NCI-H345 (cell line): Measurements from ENCODE around the gene CXXC1.
"Not testable (repeated sequence)": the region's sequence is repeated elsewhere in the genome, so short reads cannot be mapped to it uniquely, and the experiment has no call there.

Experiments
- DNase-seq: peaks from one replicate; lab custom pipeline; 2025; lab: John Stamatoyannopoulos, UW

CXXC1 gene

DNA sequence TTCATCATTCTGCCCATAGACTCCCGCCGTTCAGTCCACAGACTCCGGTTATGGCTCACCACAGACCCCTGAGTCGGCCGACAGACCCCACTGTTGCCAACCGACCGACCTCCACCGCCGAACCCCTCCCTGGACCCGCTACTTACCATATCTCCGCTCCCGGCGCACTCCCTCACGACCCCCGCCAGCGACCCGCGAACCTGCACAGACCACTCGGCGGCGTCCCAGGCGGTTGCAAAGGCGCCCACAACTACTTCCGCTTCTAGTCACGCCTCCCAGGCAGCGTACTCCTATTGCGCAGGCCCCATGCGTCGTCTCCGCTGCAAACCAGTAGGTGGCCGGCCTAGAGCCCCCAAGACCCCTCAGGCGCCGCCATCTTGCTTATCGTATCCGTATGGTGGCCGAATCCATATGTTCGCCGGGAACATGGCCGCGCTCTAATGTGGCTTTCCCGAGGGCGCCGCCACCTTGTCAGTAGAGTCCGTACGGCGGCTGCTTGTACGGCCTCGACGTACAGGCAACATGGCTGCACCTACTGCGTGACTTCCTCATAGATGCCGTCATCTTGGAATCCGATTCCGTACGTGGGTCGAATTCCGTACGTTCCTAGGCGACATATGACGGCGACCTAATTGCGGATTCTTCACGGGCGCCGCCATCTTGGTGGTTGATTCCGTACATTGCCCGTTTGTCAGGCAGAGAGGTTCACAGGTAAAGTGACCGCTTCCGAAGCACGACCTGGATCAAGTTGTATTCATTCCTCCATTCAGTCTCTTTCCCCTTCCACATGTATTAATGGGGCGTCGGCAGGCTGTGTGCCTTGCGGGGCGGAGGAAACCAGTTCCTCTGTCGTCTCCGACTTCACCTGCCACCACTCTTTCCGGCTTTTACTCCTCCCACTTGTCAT lies at the start of gene CXXC1:
TSS of gene CXXC1 (minus strand) at position 252 of the 907 bp plus-strand sequence. CDS start at position 149, 103 bp downstream.
- peak; percentile 99 for DNase-seq

GRCh38 chr18:50334546-50335152 lies 47.2 kb upstream of the CXXC1 start:
- no peak for DNase-seq

DNA sequence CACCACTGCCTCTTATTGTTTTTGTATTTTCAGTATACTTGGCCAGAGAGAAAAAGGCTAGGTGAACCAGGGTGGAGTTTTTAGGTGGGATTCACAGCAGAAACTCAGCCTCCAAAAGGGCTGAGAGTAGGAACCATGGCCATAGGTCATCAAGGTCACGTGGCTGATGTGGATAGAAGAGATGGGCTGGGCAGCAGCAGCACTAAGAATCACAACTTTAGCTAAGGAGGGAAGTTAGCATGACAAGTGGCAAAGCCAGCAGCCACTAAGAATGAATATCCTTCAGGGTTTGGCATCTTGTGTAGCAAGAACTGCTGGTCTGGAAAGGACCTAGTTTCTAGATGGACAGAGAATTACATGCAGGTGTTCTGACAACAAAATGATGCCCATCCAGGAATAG lies 44.2 kb upstream of the CXXC1 start:
- no peak for DNase-seq

- no peak for DNase-seq
Measured at GRCh38 chr18:50330176-50330575, 42.7 kb upstream of the CXXC1 start.

GRCh38 chr18:50327983-50328382 lies 40.5 kb upstream of the CXXC1 start:
- no peak for DNase-seq

DNA sequence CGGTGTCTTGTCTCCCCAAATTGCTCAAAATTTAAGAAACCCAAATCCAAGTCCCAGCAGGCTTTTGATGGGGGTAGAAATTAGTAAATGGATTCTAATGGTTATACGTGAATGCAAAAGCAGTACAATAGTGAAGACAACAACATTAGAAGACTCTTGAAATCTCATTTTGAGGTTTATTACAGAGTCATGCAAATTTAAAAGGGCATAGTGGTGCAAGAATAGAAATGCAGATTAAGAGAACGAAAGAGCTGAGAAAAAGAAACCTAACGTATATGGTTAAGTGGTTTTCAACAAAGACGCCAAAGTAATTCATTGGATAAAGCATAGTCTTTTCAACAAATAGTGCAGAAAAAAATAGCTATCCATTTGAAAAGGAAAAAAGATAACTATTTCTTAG lies 33.2 kb upstream of the CXXC1 start:
- no peak for DNase-seq

DNA sequence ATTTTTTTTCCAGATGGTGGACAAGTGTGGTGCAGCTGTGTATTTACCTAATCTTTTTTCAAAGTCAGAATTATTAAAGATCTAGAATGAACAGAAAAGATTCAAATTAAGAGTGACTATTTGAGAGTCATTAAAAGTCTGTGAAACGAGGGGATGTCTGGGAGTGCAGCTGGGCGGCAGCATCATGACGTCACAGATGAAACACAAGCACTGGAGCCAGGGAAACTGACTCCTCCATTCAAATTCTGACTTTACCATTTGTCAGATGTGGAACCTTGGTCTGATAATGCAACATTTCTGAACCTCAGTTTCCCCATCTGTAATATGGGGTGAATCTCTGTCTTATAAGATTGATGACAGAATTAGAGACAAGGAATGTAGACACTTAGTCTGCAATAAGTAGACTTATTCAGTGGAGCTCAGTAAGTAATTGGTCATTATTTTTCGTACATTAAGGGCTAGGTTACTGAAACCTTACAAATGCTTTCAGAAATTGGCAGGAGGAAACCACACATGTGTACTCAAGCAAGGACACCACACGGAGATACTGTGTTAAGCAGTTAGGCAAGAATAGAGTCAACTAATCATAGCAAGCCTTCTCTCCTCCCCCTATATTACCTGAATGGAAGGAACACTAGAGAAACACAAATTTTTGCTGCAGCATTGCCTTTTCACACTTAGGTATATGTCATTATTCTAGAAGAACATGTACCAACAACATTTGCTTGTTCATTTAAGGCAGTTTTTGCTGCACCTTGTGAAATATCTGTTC lies 27.8 kb upstream of the CXXC1 start:
- DNase-seq: no peak

DNA sequence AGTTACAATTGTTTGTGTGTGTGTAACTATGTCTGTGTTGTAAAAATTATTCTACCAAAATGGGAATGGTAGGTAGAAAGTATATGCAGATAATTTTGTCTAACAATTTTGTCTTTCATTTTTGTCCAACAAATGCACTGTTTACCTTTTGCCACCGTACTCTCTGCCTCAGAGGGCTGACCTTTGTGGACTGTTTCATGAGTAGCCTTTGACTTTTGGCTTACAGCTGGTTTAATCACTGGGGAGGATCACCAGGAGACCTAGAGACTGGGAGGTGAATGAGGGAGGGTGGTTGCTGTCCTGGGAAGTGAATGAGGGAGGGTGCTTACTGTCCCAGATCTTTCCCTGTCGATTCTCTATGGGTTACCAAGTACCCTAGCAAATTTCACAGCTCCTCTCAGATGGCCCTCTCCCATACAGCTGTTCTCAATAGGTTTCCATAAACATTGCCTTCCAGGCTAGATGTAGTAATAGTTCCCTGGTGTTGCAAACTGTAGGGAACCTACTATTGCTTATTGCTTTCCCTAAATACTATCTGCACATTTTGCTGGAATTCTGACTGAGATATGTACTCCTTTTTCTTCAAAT lies 26.5 kb upstream of the CXXC1 start:
- no peak for DNase-seq

DNA sequence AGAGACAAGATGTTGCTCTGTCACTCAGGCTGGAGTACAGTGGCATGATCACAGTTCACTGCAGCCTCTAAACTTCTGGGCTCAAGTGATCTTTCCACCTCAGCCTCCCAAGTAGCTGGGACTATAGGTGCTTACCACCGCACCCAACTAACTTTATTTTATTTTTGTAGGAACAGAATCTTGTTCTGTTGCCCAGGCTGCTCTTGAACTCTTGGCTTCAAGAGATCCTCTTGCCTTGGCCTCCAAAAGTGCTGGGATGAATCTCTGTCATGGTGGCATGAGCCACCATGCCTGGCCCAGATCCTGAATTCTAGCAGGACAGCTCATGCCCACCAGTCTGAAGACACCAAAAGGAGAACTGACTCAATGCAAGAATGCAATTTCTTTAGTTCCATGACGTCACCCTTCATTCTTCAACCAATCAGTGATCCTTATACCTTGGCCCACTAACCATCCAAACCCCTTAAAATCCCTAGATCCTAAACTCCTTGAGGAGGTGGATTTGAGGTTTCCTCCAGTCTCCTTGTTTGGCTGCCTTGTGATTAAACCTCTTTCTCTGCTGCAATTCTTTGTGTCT lies 25.6 kb upstream of the CXXC1 start:
- no peak for DNase-seq

DNA sequence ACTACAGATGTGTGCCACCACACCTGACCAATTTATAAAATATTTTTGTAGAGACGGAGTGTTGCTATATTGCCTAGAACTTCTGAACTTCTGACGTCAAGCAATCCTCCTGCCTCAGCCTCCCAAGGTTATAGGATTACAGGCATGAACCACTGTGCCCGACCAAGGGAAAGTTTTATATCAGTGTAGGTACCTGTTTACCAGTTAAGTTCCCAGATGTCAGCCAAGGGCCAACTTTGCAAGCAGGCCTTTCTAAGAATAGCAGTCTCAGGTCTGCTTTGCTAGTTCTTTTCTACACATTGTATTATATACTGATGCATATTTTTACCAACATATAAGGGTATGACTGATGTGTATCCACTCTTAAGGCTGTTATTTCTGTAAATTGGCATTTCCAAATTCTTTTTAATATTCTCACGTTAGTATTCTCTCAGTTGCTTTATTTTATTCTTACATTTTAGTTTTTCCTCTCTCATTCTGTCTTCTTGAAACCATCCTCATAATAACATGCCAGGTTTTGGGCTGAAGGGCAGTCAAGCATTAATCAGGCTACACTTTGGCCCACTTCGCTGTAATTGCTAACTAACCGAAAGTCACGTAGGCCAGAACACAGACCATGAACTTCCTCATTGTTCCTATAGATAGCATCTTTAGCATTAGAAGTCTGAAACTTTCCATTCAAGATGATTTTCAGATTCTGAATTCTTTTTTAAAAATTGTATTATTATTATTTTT lies 25.0 kb upstream of the CXXC1 start:
- DNase-seq: no peak

- DNase-seq: no peak
Measured at GRCh38 chr18:50311650-50312049, 24.2 kb upstream of the CXXC1 start.

GRCh38 chr18:50310080-50310479 lies 22.6 kb upstream of the CXXC1 start:
- DNase-seq: no peak

GRCh38 chr18:50308851-50309250 lies 21.4 kb upstream of the CXXC1 start:
- not testable (repeated sequence) for DNase-seq

GRCh38 chr18:50307738-50308470 lies 20.4 kb upstream of the CXXC1 start:
- peak; percentile 96 for DNase-seq

DNA sequence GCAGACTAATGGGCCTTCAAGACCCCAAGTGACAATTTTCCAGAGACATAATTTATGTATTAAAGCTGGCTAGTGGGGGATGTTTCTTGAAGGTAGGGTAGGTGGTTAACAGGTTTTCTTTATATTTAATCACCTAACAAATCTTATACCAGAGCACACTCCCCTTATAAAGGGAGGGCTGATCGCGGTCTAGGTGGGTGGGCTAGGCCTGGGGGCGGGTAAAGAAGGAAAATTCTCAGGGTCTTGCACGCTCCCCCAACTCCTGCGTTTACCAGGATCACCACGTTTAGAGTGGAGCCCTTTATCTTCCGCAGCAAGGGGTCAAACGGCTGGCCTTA lies 19.9 kb upstream of the CXXC1 start:
- no peak for DNase-seq

- DNase-seq: no peak
Measured at GRCh38 chr18:50306944-50307343, 19.5 kb upstream of the CXXC1 start.

- no peak for DNase-seq
Measured at GRCh38 chr18:50301074-50301473, 13.6 kb upstream of the CXXC1 start.

- no peak for DNase-seq
Measured at GRCh38 chr18:50299626-50300388, 12.3 kb upstream of the CXXC1 start.

- DNase-seq: no peak
Measured at GRCh38 chr18:50298443-50299284, 11.2 kb upstream of the CXXC1 start.
